Activated T-cell treated with anti-CD3 and anti-CD28 coated beads, Interleukin-2, amount 50 U/mL, for 24 hours (primary cell): ENCODE results near the gene RNU5B-1.

ENCODE experiments used
- DNase-seq: peaks from one replicate; pipeline ENCODE4 v3.0.0-alpha.2; 2020
- H3K27ac Mint-ChIP-seq: 2 replicates; pipeline ENCODE4 v1.8.0; 2020; ENCODE audit warnings: mild to moderate bottlenecking, mixed read lengths
- H3K27me3 Mint-ChIP-seq: 2 replicates; pipeline ENCODE4 v1.8.0; 2020; ENCODE audit warnings: mixed read lengths
- H3K36me3 Mint-ChIP-seq: 2 replicates; pipeline ENCODE4 v1.8.0; 2020; ENCODE audit warnings: low read depth, mixed read lengths
- H3K4me1 Mint-ChIP-seq: 2 replicates; pipeline ENCODE4 v1.8.0; 2020; ENCODE audit warnings: low read depth, mixed read lengths
- H3K4me3 Mint-ChIP-seq: 2 replicates; pipeline ENCODE4 v1.8.0; 2020; ENCODE audit warnings: mild to moderate bottlenecking, moderate library complexity, mixed read lengths
- H3K9me3 Mint-ChIP-seq: 2 replicates; pipeline ENCODE4 v1.8.0; 2020; ENCODE audit warnings: mixed read lengths

RNU5B-1 gene

DNA sequence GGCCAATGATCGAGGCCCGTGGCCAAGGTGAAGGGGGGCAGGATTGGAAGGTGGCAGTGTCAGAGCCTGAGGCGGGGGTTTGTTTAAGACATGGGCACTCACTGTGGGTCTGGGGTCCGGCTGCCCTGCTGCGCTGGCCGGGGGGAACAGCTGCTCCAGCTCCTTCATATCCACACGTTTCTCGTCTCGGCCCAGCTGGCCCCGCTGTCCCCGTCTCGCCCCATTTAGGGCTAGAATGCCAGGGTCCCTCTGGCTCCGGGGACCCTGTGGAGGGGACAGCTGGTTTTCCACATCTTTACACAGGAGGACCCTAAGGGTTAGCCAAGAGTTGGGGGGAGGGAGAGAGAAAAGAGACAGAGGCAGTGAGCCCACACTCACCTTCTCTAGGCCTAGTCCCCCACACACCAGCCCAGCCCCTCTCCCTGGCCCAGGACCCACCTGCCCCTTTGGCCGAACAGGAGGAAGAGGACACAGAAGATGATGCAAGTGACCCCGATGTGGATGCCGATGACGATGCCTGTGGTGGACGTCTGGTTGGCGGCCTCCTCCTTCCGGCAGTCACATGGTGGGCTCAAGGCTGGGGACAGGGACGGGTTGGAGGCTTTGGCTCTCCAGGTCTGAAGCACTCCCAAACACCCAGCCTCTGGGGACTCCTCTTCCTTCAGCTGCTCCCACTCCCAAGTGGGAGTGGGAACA lies 25.0 kb downstream of the RNU5B-1 start:
- Mint-ChIP-seq H3K4me1 (no peaks in the 10 kb centered on the region), H3K4me3 (no peak overlapping the region), H3K27me3 (peaks cover 14% of the 10 kb centered on the region), H3K27ac (no peak overlapping the region), H3K36me3 (no peaks in the 10 kb centered on the region), H3K9me3 (no peaks in the 10 kb centered on the region)
- no peak for DNase-seq

DNA sequence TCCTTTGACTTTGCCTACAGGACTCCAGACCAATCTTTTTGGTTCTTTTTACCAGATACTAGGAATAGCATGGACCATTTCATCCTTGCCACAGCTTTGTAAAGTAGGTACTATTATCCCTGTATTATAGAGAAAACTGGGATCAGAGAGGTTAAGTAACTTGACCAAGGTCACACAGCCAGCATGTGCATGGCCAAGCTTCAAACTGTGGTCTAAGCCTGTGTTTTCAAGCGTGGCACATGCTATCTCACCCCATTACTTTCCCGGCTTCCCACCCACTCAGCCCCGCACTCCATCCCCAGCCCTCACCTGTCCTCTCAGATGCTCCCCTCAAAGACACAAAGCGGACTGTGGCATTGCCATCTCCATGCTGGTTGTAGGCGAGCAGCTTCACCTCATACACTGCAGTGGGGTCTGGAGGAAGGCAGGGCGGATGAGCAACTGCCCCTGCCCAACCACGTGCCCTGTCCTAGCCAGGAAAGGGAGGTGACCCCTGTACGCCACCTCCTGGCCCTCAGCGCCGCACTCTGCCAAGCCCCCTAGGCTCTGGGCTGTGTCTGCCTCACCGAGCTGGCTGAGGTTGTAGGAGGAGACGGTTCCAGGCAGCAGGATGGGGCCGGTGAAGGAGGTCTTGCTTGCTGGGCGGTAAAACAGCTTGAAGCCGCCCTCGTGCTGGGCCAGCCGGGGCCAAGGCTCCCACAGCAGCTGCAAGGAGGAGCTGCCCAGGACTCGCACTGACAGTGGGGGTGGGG lies 25.7 kb downstream of the RNU5B-1 start:
- Mint-ChIP-seq H3K9me3 (no peaks in the 10 kb centered on the region), H3K36me3 (no peaks in the 10 kb centered on the region), H3K27ac (no peak overlapping the region), H3K4me1 (no peaks in the 10 kb centered on the region), H3K27me3 (peaks cover 14% of the 10 kb centered on the region), H3K4me3 (no peak overlapping the region)
- DNase-seq = no peak

DNA sequence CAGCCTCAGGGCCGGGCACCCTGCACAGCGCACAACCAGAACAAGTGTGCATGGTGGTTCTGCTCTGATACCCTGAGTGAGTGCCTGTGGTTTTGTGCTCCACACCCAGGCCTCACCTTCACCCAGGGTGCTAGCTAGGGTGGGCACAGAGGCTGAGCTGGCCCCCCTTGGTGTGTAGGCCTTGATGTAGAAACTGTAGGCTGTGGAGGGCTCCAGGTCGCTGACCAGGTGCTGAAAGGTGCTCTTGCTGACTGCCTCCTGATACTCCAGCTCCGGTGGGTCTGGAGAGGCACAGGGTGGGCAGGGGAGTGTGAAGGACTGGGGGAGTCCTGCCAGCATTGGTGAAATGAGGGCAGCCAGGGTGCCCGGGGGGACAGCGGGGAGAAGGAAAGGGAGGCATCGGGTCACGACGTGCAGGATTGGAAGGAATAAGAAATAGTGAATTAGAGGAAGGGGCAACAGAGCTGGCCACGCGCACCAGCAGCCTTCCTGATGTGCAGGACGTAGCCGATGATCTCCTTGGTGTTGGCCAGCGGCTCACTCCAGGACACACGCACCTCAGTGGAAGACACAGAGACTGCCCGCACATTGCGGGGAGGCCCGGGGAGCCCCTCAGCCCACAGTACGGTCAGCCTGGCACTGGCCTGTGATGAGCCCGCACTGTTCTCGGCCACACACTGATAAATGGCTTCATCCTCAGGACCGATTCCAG lies 26.6 kb downstream of the RNU5B-1 start:
- Mint-ChIP-seq H3K4me1 (no peaks in the 10 kb centered on the region), H3K27me3 (peaks cover 12% of the 10 kb centered on the region), H3K27ac (no peak overlapping the region), H3K36me3 (no peaks in the 10 kb centered on the region), H3K9me3 (no peaks in the 10 kb centered on the region), H3K4me3 (no peak overlapping the region)
- DNase-seq = no peak

DNA sequence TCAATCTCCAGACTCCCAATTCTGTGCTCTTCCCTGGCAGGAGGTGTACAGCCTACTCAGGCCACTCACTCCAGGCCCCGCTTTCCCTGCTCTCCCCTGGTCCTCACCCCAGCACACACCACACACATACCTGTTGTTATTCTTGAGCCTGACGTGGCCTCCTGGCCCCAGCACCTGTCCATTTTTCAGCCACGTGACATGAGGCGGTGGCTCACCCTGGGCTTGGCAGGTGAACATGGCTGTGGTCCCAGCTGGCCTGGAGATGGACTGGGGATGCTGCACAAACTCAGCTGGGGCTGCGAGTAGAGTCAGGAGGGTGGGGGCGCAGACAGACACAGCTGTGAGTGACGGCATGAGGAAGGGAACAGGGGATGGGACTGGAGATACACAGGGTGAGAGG lies 27.3 kb downstream of the RNU5B-1 start:
- Mint-ChIP-seq H3K9me3 (no peaks in the 10 kb centered on the region), H3K27me3 (peaks cover 11% of the 10 kb centered on the region), H3K4me3 (no peak overlapping the region), H3K36me3 (no peaks in the 10 kb centered on the region), H3K4me1 (no peaks in the 10 kb centered on the region), H3K27ac (no peak overlapping the region)
- no peak for DNase-seq

DNA sequence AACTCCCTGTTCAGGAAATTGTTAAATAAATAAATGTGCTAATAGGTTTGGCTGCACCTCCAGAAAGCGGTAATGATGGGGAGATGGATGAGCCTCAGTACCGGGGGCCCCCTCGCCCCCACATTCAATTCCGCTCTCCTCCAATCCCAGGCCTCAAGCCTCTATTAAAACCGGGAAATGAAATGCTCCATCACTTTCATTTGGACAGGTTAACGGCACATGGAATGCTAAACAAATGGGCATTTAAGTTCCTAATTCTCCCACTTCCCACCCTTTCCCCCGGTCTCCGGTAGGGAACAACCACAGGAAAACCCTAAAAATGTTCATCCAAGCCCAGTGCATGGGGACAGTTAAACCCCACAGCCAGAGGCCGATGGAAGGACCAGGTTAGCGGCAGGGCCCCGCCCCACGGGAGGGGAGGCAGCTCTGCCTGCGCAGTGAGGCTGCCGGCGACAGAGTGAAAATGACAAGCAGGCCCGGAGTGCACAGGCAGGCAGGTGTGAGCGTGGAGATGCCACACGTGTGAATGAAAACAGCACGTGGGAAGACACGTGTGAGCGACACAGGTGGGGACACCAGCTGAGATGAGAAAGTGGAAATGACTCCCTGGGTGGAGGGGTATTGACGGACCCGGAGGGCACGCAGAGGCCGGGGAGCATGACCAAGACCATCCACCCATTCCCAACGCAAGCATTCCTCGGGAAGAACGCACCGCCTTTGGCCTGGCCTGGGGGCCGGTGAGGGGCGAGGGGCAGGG lies 28.1 kb downstream of the RNU5B-1 start:
- H3K27me3 Mint-ChIP-seq = peaks cover 10% of the 10 kb centered on the region
- no peak overlapping the region for H3K4me3 Mint-ChIP-seq
- H3K27ac Mint-ChIP-seq = no peak overlapping the region
- no peaks in the 10 kb centered on the region for H3K36me3 Mint-ChIP-seq
- H3K4me1 Mint-ChIP-seq = no peaks in the 10 kb centered on the region
- no peak for DNase-seq
- H3K9me3 Mint-ChIP-seq = no peaks in the 10 kb centered on the region

DNA sequence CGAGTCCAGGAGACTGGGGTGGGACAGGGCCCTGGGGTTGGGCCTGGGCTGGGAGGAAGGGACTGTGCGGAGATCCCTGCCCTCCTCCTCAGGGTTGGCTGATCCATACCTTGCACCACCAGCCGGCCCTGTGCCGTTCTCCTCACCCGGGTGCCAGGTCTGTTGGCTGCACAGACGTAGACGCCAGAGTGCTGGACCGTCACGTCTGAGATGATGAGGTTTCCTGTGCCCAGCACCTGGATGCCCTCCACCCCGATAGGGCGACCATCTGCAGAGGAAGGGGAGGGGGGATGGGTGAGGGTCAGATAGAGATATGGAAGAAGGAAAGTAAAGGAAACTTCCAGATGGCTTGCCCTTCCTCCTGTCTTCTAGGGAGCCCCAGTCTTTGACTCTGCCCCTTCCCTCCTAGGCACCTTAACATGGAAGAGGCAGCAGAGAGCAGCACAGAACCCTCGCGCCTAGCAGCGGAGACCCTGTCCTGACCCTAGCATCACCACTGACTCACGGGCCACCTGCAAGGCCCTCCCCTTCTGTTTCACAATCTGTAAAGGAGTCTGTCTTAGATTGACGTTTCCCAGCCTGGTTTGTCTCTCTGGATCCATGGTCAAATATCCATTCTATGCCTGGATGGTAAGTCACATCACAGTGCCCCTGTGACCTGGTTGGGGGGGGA lies 28.8 kb downstream of the RNU5B-1 start:
- Mint-ChIP-seq H3K27ac (no peak overlapping the region), H3K27me3 (peaks cover 4% of the 10 kb centered on the region), H3K9me3 (no peaks in the 10 kb centered on the region), H3K4me3 (no peak overlapping the region), H3K36me3 (no peaks in the 10 kb centered on the region), H3K4me1 (no peaks in the 10 kb centered on the region)
- DNase-seq = no peak

DNA sequence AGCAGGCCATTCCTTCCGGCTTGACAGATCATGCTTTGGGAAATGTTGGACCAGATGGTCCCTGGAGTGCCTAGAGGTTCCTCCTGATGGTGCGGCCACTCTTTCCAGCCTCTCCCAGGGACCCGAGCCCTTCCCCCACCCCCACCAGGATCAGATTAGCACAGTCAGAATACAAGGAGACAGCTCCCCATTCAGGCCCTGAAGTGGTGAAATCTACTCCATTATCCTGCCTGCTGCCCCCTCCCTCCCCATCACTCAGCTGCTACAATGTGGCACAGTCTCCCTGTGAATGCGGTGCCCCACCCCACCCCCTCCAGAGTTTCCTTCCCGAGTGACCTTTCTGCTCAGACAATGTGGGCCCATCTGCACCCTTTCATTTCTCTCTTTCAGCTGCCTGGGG lies 29.4 kb downstream of the RNU5B-1 start:
- no peak overlapping the region for H3K27ac Mint-ChIP-seq
- no peaks in the 10 kb centered on the region for H3K9me3 Mint-ChIP-seq
- DNase-seq = no peak
- peaks cover 3% of the 10 kb centered on the region for H3K27me3 Mint-ChIP-seq
- H3K4me3 Mint-ChIP-seq = no peak overlapping the region
- no peaks in the 10 kb centered on the region for H3K36me3 Mint-ChIP-seq
- no peaks in the 10 kb centered on the region for H3K4me1 Mint-ChIP-seq

DNA sequence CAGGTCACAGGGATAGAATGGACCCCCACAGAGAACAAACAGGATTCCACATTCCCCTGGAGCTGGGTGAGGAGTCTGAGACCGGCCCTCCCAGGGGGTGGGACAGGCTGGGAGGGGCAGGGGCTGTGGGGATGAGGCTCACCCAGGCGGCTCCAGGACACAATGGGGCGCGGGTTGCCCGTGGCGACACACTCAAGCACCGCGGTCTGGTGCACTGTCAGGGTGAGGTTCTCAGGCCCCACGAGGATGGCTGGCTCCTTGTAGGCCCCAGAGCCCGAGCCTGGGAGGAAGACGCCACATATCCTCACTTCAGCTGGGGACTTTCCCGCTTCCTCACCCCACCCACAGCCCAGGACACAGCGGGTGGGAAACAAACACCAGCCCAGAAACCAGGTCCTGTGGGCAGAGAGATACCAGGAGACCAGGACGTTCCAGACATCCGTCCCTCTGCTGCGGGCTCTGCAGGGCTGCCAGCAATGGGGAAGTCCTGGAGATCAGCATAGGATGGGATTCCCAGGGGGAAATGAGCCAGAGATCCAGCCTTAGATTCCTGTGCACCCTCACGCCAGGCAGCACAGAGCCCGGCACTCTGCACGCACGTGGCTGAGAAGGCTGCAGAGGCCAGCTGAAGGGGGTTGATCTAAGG lies 30.2 kb downstream of the RNU5B-1 start:
- no peak for DNase-seq
- H3K27ac Mint-ChIP-seq = no peak overlapping the region
- no peaks in the 10 kb centered on the region for H3K36me3 Mint-ChIP-seq
- H3K27me3 Mint-ChIP-seq = peaks cover 5% of the 10 kb centered on the region
- no peaks in the 10 kb centered on the region for H3K9me3 Mint-ChIP-seq
- no peaks in the 10 kb centered on the region for H3K4me1 Mint-ChIP-seq
- H3K4me3 Mint-ChIP-seq = no peak overlapping the region

DNA sequence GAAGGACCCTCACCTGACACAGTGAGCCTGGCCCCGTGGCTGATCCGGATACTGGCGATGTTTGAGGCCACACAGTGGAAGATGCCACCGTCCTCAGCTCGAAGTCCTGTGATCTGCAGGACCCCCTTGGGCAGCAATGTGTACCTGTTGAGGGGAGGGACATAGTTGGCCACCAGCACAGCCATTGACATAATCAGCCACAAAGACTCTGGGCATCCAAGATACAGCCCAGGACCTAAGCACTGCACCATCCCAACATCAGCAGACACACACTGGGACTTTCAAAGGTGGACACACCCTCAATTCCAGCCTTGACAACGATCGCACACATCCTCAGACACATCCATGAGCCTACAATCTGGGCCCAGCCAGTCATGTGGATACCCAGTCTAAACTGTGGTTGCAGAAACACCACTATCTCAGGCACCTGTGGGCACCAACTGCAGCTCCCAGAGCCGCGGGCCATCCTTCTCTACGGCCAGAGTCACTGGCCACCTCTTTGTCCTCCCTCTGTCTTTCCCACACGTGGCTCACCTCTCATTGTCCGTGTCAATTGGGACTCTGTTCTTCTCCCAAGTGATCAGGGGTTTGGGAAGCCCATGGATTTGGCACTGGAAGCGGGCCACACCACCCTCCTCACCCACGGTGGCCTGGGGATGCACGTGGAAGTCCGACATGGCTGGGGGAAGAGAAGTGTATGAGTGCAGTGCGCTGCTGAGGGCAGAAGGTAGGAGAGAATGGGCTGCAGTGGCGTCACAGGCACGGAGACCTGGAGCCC lies 31.0 kb downstream of the RNU5B-1 start:
- no peak overlapping the region for H3K27ac Mint-ChIP-seq
- no peak overlapping the region for H3K4me3 Mint-ChIP-seq
- no peaks in the 10 kb centered on the region for H3K9me3 Mint-ChIP-seq
- H3K27me3 Mint-ChIP-seq = peaks cover 4% of the 10 kb centered on the region
- no peak for DNase-seq
- no peaks in the 10 kb centered on the region for H3K36me3 Mint-ChIP-seq
- no peaks in the 10 kb centered on the region for H3K4me1 Mint-ChIP-seq

DNA sequence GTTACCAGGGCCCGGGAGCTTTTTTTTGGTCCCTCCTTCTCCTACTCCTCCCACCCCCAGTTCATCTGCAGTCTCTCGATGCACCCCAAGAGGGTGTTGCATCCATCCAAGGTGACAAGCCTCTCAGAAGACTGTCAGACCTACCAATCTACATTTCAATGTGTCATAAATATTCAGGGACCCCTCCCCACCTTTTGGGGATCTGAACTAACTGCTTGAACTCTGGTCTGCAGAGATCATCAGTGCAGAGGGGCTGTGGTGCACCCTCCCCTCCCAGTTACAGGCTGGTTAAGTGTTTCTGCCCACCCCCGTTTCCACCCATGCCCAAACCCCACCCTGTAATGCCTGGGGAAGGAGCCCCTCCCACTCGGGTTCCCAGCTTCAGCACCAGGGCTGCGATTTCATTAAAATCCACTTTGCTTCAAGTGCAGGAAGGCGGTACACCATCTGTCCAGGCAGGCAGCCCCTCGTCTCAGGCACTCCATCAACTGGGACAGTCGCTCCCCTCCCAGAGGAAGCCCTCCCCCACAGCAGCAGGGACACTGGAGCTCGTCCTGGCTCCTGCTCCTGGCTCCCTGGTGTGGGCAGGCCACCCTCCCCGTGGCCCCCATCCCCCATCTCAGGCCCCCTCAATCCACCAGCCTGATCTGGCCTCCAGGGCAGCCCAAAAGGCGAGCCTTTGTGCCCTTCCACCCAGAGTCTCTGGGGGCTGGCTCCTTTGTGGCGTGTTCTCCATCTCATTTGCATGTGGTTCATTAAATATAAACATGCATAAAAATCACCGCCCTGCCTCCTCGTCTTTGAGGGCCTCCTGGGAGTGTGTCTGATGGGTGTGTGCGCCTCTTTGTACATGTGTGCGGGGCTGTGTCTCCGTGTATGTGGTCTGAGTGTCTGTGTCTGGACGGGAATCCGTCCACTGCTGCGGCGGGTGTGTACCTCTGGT lies 32.3 kb downstream of the RNU5B-1 start:
- no peak for DNase-seq
- Mint-ChIP-seq H3K9me3 (no peaks in the 10 kb centered on the region), H3K27me3 (peaks cover 4% of the 10 kb centered on the region), H3K4me1 (no peaks in the 10 kb centered on the region), H3K4me3 (no peak overlapping the region), H3K27ac (no peak overlapping the region), H3K36me3 (no peaks in the 10 kb centered on the region)

DNA sequence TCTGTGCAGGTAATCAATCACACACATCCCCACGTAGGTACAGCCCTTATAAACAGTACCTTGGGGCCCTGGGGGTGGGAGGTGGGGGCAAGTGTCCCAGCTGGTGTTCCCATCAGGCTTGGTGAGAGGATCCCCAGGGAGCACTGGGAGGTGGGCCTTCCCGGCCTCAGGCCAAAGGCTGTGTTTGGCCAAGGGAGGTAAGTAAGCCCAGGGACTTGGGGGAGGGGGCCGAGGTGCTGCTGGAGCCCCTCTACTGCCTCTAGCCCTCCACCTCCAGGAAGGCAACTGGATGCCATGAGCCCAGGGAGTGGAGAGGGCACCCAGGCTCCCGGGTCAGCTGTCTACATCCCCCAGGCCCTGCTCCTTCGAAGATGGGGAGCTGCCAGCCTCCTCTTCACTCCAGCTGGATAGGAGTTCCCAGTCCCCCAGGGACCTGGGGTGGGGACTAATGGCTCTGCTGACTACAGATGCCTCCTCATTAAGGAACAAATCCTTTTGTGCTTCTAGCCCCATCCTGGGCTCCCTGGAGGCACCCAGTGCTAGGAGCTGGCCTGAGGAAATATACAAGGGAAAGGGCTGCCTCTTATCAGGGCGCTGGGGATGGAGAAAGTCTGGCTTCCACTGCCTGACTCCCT lies 33.1 kb downstream of the RNU5B-1 start:
- H3K27me3 Mint-ChIP-seq = peaks cover 6% of the 10 kb centered on the region
- H3K4me3 Mint-ChIP-seq = no peak overlapping the region
- no peaks in the 10 kb centered on the region for H3K4me1 Mint-ChIP-seq
- no peak for DNase-seq
- no peaks in the 10 kb centered on the region for H3K9me3 Mint-ChIP-seq
- no peak overlapping the region for H3K27ac Mint-ChIP-seq
- no peaks in the 10 kb centered on the region for H3K36me3 Mint-ChIP-seq

DNA sequence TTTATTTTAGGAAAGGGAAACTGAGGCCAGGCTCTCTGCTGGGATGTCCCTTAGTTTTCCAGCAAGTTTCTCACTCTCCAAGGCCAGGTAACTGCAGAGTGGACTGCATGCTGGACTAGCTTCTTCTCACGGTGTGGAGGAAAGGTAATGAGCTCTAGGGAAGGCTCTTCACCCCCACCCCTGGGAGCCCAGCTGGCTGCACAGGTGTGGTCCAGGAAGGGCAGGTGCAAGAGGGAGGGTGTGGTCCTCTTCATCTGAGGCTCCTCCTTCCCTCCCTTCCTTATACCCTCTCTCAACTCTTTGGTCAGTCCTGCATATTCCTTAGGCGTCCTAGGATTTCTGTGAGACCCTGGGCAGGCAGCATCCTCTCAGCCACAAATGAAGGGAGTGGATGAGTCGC lies 33.9 kb downstream of the RNU5B-1 start:
- no peak for DNase-seq
- H3K9me3 Mint-ChIP-seq = no peaks in the 10 kb centered on the region

More for the DNA sequence above, 33.9 kb downstream of the RNU5B-1 start:
- no peak overlapping the region for H3K27ac Mint-ChIP-seq
- peaks cover 6% of the 10 kb centered on the region for H3K27me3 Mint-ChIP-seq
- H3K4me1 Mint-ChIP-seq = no peaks in the 10 kb centered on the region
- H3K36me3 Mint-ChIP-seq = no peaks in the 10 kb centered on the region
- H3K4me3 Mint-ChIP-seq = no peak overlapping the region
